Muscle layer of colon (tissue), 2 donors: Measurements from ENCODE around the gene CACNA1C.
"Not testable (repeated sequence)": the region's sequence is repeated elsewhere in the genome, so short reads cannot be mapped to it uniquely, and the experiment has no call there.

ENCODE experiments used
- H3K27ac ChIP-seq: one replicate; pipeline ENCODE4 v1.7.0; 2013; ENCODE audit warnings: low read depth, mild to moderate bottlenecking, low read length, moderate library complexity
- H3K27me3 ChIP-seq, 2 donors: one replicate each; pipeline ENCODE4 v1.7.0; 2013; ENCODE audit warnings: low read length in 2 of 2, mild to moderate bottlenecking in 2 of 2; ENCODE audit not compliant: insufficient read depth in 2 of 2, control insufficient read depth in 1 of 2
- H3K36me3 ChIP-seq: one replicate; pipeline ENCODE4 v1.7.0; 2013; ENCODE audit warnings: mild to moderate bottlenecking, low read length; ENCODE audit not compliant: insufficient read depth
- H3K4me1 ChIP-seq: one replicate; pipeline ENCODE4 v1.7.0; 2013; ENCODE audit warnings: mild to moderate bottlenecking, low read length; ENCODE audit not compliant: insufficient read depth
- H3K4me3 ChIP-seq, 2 donors: one replicate each; pipeline ENCODE4 v1.7.0; 2013; ENCODE audit warnings: low read length in 2 of 2, low read depth in 1 of 2, mild to moderate bottlenecking in 1 of 2, moderate library complexity in 1 of 2
- H3K9ac ChIP-seq: one replicate; pipeline ENCODE4 v1.7.0; 2013; ENCODE audit warnings: low read length
- H3K9me3 ChIP-seq: one replicate; pipeline ENCODE4 v1.7.0; 2013; ENCODE audit warnings: mild to moderate bottlenecking, low read length
- donor health status: abdominal sarcoma.
- donor health status: Adenocarcinoma of cecum.

CACNA1C gene

GRCh38 chr12:2246358-2246757, 193.6 kb downstream of the CACNA1C start:
- Histone ChIP-seq H3K36me3 (no peaks in the 10 kb centered on the region), H3K4me3 (no peak overlapping the region), H3K9me3 (no peaks in the 10 kb centered on the region), H3K27me3 (no peaks in the 10 kb centered on the region), H3K4me1 (peaks cover 74% of the 10 kb centered on the region), H3K27ac (peak overlapping the region; percentile 10), H3K9ac (no peak overlapping the region)

- Histone ChIP-seq H3K36me3 (no peaks in the 10 kb centered on the region), H3K4me1 (peaks cover 79% of the 10 kb centered on the region), H3K9me3 (no peaks in the 10 kb centered on the region), H3K9ac (no peak overlapping the region), H3K27me3 (no peaks in the 10 kb centered on the region), H3K4me3 (no peak overlapping the region), H3K27ac (peak overlapping the region; percentile 25)
Observed at GRCh38 chr12:2247120-2247519, 194.3 kb downstream of the CACNA1C start.

GRCh38 chr12:2247596-2247995, 194.8 kb downstream of the CACNA1C start:
- Histone ChIP-seq H3K9me3 (no peaks in the 10 kb centered on the region), H3K4me3 (no peak overlapping the region), H3K36me3 (no peaks in the 10 kb centered on the region), H3K27ac (peak overlapping the region; percentile 25), H3K4me1 (peaks cover 83% of the 10 kb centered on the region), H3K9ac (no peak overlapping the region), H3K27me3 (no peaks in the 10 kb centered on the region)

- Histone ChIP-seq H3K9ac (peak overlapping the region; percentile 11), H3K4me1 (peaks cover 86% of the 10 kb centered on the region), H3K36me3 (no peaks in the 10 kb centered on the region), H3K4me3 (peak overlapping the region in 1 of 2 donors; percentile 16), H3K27ac (peak overlapping the region; percentile 25), H3K27me3 (no peaks in the 10 kb centered on the region), H3K9me3 (no peaks in the 10 kb centered on the region)
Observed at GRCh38 chr12:2248087-2248900, 195.5 kb downstream of the CACNA1C start.

GRCh38 chr12:2248901-2249381, 196.2 kb downstream of the CACNA1C start:
- Histone ChIP-seq H3K36me3 (no peaks in the 10 kb centered on the region), H3K27ac (peak overlapping the region; percentile 25), H3K9ac (peak overlapping the region; percentile 11), H3K4me1 (peaks cover 86% of the 10 kb centered on the region), H3K27me3 (no peaks in the 10 kb centered on the region), H3K4me3 (peak overlapping the region in 1 of 2 donors; percentile 16), H3K9me3 (no peaks in the 10 kb centered on the region)

GRCh38 chr12:2250797-2251196, 198.0 kb downstream of the CACNA1C start:
- H3K9ac ChIP-seq: no peak overlapping the region
- H3K4me1 ChIP-seq: peaks cover 80% of the 10 kb centered on the region
- peak overlapping the region; percentile 64 for H3K27ac ChIP-seq

GRCh38 chr12:2251526-2252209, 198.9 kb downstream of the CACNA1C start:
- no peak overlapping the region for H3K4me3 ChIP-seq
- no peaks in the 10 kb centered on the region for H3K9me3 ChIP-seq
- H3K4me1 ChIP-seq: peaks cover 83% of the 10 kb centered on the region
- H3K27me3 ChIP-seq: no peaks in the 10 kb centered on the region
- no peaks in the 10 kb centered on the region for H3K36me3 ChIP-seq
- H3K9ac ChIP-seq: no peak overlapping the region
- H3K27ac ChIP-seq: peak overlapping the region; percentile 64

More at GRCh38 chr12:2250797-2251196, 198.0 kb downstream of the CACNA1C start:
- no peak overlapping the region for H3K4me3 ChIP-seq
- no peaks in the 10 kb centered on the region for H3K27me3 ChIP-seq
- no peaks in the 10 kb centered on the region for H3K36me3 ChIP-seq
- H3K9me3 ChIP-seq: no peaks in the 10 kb centered on the region

GRCh38 chr12:2255311-2255710, 202.5 kb downstream of the CACNA1C start:
- Histone ChIP-seq H3K4me3 (no peak overlapping the region), H3K4me1 (peaks cover 60% of the 10 kb centered on the region), H3K36me3 (no peaks in the 10 kb centered on the region), H3K27me3 (no peaks in the 10 kb centered on the region), H3K27ac (no peak overlapping the region), H3K9ac (no peak overlapping the region), H3K9me3 (no peaks in the 10 kb centered on the region)

GRCh38 chr12:2255731-2256130, 202.9 kb downstream of the CACNA1C start:
- H3K9me3 ChIP-seq, H3K27me3 ChIP-seq, H3K4me3 ChIP-seq, H3K9ac ChIP-seq, H3K27ac ChIP-seq, H3K36me3 ChIP-seq: not testable (repeated sequence)
- peaks cover 56% of the 10 kb centered on the region for H3K4me1 ChIP-seq

- H3K27ac ChIP-seq: no peak overlapping the region
- no peak overlapping the region for H3K4me3 ChIP-seq
- H3K27me3 ChIP-seq: no peaks in the 10 kb centered on the region
- H3K9ac ChIP-seq: no peak overlapping the region
- no peaks in the 10 kb centered on the region for H3K9me3 ChIP-seq
- peaks cover 49% of the 10 kb centered on the region for H3K4me1 ChIP-seq
- no peaks in the 10 kb centered on the region for H3K36me3 ChIP-seq
Observed at GRCh38 chr12:2256453-2256852, 203.7 kb downstream of the CACNA1C start.

GRCh38 chr12:2256915-2257314, 204.1 kb downstream of the CACNA1C start:
- Histone ChIP-seq H3K27me3 (no peaks in the 10 kb centered on the region), H3K4me1 (peaks cover 49% of the 10 kb centered on the region), H3K27ac (peak overlapping the region; percentile 28), H3K4me3 (no peak overlapping the region), H3K9ac (no peak overlapping the region), H3K9me3 (no peaks in the 10 kb centered on the region), H3K36me3 (no peaks in the 10 kb centered on the region)
